Measurements from ENCODE around the gene IMPDH1.

Gene IMPDH1

GRCh38 chr7:128434413-128435326 lies 24.9 kb upstream of the IMPDH1 start:
- DNase-seq = no peak

- no peak for DNase-seq
These were observed 22.0 kb upstream of the IMPDH1 start for GRCh38 chr7:128431754-128432153.

- no peak for DNase-seq
These were observed 21.4 kb upstream of the IMPDH1 start for GRCh38 chr7:128431221-128431620.

- DNase-seq = no peak
These were observed 20.4 kb upstream of the IMPDH1 start for GRCh38 chr7:128430207-128430606.

GRCh38 chr7:128427289-128427891 lies 17.6 kb upstream of the IMPDH1 start:
- no peak for DNase-seq

GRCh38 chr7:128425850-128426249 lies 16.1 kb upstream of the IMPDH1 start:
- DNase-seq = peak; percentile 32

GRCh38 chr7:128424686-128425275 lies 15.0 kb upstream of the IMPDH1 start:
- no peak for DNase-seq

GRCh38 chr7:128422842-128423241 lies 13.1 kb upstream of the IMPDH1 start:
- DNase-seq = no peak

GRCh38 chr7:128422037-128422436 lies 12.3 kb upstream of the IMPDH1 start:
- DNase-seq = no peak

GRCh38 chr7:128421384-128421783 lies 11.6 kb upstream of the IMPDH1 start:
- DNase-seq = no peak

GRCh38 chr7:128420773-128421172 lies 11.0 kb upstream of the IMPDH1 start:
- no peak for DNase-seq

- DNase-seq = no peak
These were observed 9.5 kb upstream of the IMPDH1 start for GRCh38 chr7:128419257-128419656.

- DNase-seq = no peak
These were observed 7.3 kb upstream of the IMPDH1 start for GRCh38 chr7:128417071-128417470.

- no peak for DNase-seq
These were observed 5.5 kb upstream of the IMPDH1 start for GRCh38 chr7:128415217-128415785.

GRCh38 chr7:128410451-128410753 lies 620 bp upstream of the IMPDH1 start:
- no peak for DNase-seq

- no peak for DNase-seq
These were observed 830 bp downstream of the IMPDH1 start for GRCh38 chr7:128408709-128409595.

GRCh38 chr7:128407751-128408708 lies 1.8 kb downstream of the IMPDH1 start:
- no peak for DNase-seq

GRCh38 chr7:128407233-128407589 lies 2.6 kb downstream of the IMPDH1 start:
- DNase-seq = no peak

- DNase-seq = no peak
These were observed 3.2 kb downstream of the IMPDH1 start for GRCh38 chr7:128406314-128407232.

All from NCI-H226 (cell line).